Hematopoietic multipotent progenitor cell treated with erythropoietin and hydrocortisone succinate and interleukin-3 and kit ligand, for 17 days (in vitro differentiated cells): ENCODE results near the gene LIMK1.

Experiments used
- DNase-seq: peaks from one replicate; pipeline ENCODE4 v3.0.0-alpha.2; 2015; ENCODE audit warnings: low spot score

The LIMK1 gene

DNA sequence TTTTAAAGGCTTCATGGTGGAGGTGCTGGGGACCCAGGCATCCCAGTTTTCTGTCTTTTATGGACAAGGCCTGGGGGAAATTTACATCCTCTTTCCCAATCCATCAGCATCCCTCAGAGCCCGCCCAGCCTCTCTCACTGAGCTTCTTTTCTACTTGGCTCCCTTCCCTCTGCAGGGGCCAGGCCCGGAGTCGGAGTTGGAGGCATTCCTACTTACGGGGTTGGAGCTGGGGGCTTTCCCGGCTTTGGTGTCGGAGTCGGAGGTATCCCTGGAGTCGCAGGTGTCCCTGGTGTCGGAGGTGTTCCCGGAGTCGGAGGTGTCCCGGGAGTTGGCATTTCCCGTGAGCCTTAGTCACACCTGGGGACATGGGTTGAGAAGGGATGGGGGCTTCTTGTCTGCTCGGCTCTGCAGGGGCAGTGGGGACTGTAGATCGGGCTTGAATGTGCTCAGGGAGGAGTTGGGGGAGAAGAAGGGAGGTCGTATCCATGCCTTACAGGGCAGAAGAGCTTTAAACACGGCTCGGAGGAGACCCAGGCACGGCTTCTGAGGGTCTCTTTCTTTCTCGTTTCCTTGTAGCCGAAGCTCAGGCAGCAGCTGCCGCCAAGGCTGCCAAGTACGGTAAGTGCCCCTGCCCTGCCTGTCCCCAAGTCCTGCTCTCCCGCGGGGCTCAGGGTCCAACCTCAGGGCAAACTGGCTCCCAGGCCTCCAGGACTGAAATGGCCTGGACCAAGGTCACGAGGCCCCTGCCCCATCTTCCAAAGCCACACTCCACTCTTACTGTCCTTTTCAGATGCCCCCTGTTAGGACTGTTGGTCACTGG lies 27.3 kb upstream of the LIMK1 start:
- no peak for DNase-seq

DNA sequence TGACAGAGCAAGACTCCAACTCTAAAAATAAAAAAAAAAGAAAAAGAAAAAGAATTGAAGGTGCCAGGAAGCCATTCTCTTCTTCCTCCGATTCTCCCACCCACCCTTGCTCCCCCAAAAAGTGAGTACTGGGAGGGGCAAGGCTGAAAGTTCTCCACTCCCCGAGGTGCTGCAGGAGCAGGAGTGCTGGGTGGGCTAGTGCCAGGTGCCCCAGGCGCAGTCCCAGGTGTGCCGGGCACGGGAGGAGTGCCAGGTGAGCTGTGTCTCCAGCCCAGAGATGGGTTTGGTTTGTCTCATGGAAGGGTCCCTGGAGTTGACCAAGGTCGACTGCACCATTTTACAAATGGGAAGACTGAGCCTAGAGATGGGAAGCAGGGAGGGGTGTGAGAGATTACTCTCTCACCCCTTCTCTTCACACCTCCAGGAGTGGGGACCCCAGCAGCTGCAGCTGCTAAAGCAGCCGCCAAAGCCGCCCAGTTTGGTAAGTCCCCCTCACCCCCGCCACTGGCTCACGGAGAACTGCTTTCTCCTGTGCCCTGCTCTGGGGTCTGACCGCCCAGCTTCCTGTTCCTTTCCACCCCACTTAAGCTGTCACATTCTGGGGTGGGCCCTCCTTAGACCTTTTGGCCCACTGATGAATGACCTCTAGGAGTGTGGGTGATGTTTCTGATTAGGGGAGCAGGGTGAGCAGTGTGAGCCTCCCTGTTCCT lies 26.2 kb upstream of the LIMK1 start:
- DNase-seq: no peak

DNA sequence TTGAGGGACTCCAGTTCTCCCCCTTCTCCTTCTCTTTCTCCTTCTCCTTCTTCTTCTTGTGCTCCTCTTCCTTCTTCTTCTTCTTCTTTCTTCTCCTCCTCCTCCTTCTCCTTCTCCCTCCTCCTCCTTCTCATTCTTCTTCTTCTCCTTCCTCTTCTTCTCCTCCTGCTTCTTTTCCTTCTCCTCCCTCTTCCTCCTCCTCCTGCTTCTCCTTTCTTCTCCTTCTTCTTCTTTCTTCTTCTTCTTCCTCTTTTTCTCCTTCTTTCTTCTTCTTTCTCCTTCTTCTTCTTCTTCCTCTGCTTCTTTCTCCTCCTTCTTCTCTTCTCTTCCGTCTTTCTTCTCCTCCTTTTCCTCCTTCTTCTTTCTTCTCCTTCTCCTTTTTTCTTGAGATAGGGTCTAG lies 25.6 kb upstream of the LIMK1 start:
- DNase-seq: no peak

DNA sequence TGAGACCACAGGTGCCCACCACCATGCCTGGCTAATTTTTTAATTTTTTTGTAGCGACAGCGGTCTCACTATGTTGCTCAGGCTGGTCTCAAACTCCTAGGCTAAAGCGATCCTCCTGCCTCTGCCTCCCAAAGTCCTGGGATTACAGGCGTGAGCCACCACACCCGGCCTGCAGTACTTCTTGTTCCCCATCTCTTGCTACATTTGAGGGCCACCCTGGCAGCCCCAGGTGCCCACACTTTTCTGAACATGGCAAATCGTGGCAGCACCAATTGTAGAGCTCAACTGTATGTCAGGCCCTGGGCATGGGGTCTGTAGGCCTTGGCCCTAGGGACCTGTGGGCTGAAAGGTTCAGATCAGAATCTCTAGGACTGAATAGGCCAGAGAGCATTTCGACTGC lies 25.1 kb upstream of the LIMK1 start:
- DNase-seq: no peak

- no peak for DNase-seq
These were observed 24.6 kb upstream of the LIMK1 start for GRCh38 chr7:74059037-74059436.

DNA sequence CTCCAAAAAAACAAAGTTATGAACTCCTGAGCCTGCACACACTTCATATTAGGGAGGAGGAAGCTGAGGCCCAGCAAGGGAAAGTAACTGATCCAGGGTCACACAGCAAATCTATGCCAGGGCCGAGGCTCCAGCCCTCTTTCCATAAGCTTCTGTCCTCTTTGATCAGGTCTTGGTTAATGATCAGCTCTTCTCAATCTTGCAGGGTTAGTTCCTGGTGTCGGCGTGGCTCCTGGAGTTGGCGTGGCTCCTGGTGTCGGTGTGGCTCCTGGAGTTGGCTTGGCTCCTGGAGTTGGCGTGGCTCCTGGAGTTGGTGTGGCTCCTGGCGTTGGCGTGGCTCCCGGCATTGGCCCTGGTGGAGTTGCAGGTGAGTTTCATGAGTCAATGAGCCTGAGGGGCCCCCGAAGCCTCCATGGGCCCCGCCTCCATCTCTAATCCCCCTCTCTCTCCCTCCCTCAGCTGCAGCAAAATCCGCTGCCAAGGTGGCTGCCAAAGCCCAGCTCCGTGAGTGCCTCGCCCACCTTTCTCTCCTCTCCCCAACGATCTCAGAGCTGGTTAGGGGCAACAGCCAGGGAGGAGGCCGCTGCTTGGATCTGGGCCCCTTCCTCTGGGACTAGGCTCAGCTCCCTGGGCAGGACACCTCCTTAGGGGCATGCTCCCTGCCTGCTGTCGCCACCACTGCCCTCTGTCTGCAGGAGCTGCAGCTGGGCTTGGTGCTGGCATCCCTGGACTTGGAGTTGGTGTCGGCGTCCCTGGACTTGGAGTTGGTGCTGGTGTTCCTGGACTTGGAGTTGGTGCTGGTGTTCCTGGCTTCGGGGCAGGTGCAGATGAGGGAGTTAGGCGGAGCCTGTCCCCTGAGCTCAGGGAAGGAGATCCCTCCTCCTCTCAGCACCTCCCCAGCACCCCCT lies 23.7 kb upstream of the LIMK1 start:
- no peak for DNase-seq

GRCh38 chr7:74061840-74062539 lies 21.6 kb upstream of the LIMK1 start:
- DNase-seq: no peak

DNA sequence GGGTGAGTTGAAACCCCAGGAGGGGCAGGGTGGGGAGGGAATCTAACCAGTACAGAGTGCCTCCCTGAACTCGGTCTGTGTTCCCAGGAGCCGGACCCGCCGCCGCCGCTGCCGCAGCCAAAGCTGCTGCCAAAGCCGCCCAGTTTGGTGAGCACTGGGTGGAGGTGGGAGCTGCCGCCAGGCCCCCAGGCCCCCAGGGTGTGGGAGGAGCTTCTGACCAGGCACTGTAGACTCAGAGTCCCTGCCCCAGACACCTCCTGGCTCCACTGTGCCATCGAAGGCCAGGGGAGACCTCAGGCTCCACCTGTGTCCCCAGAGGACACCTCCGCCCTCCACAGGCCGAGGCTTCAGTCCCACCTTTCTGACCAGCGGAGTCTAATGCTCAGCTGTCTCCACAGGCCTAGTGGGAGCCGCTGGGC lies 20.4 kb upstream of the LIMK1 start:
- DNase-seq: no peak

DNA sequence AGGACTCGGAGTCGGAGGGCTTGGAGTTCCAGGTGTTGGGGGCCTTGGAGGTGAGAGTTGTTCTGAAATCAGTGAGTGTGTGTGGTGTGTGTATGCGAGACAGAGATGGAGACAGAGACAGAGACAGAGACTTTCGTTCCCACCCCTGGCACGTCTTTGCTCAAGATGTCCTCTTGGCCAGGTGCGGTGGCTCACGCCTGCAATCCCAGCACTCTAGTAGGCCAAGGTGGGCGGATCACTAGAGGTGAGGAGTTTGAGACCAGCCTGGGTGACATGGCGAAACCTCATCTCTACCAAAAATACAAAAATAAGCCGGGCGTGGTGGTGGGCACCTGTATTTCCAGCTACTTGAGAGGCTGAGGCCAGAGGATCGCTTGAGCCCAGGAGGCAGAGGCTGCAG lies 20.0 kb upstream of the LIMK1 start:
- no peak for DNase-seq

GRCh38 chr7:74064696-74065095 lies 18.9 kb upstream of the LIMK1 start:
- DNase-seq: no peak

DNA sequence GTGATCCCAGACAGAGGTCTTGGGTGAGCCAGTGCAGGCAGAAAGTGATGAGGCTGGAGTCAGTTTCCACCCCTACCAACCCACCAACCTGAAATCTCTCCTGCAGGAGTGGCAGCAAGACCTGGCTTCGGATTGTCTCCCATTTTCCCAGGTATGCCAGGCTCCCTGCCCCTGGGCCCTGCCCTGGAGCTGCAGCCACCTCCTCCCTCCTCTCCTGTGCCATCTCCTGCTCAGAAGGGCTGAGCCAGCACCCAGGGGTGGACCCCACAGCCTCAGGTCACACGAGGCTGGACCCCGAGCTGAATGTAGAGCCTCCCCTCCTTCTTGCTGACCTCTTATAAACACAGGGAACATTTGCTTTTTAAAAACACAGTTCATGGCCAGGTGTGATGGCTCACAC lies 17.0 kb upstream of the LIMK1 start:
- DNase-seq: no peak

GRCh38 chr7:74068378-74069085 lies 15.1 kb upstream of the LIMK1 start:
- DNase-seq: no peak

DNA sequence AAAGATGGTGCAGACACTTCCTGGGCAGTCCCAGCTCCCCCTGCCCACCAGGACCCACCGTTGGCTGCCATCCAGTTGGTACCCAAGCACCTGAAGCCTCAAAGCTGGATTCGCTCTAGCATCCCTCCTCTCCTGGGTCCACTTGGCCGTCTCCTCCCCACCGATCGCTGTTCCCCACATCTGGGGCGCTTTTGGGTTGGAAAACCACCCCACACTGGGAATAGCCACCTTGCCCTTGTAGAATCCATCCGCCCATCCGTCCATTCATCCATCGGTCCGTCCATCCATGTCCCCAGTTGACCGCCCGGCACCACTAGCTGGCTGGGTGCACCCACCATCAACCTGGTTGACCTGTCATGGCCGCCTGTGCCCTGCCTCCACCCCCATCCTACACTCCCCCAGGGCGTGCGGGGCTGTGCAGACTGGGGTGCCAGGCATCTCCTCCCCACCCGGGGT lies 14.5 kb upstream of the LIMK1 start:
- DNase-seq: no peak

DNA sequence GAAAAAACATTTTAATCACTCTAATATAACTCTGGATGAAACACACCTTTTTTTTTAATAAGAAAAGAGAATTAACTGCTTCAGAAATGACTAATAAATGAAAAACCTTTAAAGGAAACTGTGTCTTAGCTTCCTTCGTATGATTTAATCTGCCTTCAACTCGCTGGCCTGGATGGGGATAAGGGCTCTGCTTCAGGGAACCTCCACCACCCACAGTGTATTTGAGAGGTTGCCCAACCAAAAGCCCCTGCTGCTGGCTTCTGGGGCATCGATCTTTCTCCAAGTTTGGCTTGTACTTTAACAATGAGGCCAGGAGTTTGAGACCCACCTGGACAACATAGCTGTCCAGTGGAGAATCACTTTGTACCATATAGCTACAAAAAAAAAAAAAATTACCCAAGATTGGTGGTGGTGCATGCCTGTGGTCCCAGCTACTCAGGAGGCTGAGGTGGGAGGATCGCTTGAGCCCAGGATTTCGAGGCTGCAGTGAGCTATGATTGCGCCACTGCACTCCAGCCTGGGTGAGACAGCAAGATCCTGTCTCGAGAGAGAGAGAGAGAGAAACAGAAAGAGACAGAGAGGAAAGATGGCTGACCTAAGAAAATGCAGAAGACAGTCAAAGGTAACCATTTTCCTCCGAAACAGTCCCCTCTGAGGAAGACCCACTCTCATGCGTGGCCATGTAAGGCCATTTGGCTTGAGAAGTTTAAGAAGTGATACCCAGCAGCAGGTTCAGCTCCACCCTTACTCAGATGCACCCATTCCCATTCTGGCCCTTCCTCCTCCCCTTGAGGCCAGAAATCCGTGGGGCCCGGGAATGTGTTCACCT lies 13.6 kb upstream of the LIMK1 start:
- no peak for DNase-seq

GRCh38 chr7:74070619-74070921 lies 13.0 kb upstream of the LIMK1 start:
- DNase-seq: no peak

DNA sequence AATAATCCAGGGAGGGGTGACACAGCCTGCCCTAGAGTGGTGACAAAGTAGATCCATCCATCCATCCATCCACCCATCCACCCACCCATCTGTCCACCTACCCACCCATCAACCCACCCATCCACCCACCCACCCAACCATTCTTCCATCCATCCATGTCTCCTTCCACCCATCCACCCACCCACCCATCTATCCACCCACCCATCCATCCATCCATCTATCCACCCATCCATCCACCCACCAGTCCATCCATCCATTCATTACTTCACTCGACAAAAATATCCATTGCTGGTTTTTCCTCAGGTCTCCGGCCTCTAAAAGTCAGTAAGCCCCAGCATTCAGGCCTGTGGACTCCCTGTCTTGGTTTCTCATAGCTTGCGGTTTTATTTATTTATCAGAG lies 12.5 kb upstream of the LIMK1 start:
- DNase-seq: no peak

DNA sequence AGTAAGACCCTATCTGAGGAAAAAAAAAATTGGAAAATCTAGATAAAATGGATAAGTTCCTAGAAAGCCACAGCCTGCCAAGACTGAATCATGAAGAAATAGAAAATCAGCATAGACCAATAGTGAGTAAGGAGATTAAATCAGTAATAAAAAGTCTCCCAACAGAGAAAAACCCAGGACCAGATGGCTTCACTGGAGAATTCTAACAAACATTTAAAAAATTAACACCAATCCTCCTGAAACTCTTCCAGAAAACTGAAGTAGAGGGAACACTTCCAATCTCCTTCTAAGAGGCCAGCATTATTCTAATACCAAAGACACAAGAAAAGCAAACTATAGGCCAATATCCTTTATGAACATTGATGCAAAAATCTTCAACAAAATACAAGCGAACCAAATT lies 8.8 kb upstream of the LIMK1 start:
- no peak for DNase-seq

DNA sequence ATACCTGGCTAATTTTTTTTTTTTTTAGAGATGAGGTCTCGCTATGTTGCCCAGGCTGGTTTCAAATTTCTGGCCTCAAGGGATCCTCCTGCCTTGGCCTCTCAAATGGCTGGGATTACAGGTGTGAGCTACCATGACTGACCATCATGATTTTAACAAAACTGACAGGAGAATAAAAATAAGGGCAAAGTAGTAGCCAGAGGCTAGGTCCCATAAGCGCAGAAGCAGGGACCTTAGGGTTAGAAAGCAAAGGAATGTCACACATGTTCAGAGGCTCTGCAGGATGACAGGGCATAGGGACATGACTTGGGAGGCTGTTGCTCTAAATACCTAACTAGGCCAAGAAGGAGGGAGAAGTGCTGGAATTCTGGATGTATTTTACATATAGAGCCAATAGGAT lies 5.1 kb upstream of the LIMK1 start:
- no peak for DNase-seq

- no peak for DNase-seq
These were observed 861 bp upstream of the LIMK1 start for GRCh38 chr7:74082770-74083116.

DNA sequence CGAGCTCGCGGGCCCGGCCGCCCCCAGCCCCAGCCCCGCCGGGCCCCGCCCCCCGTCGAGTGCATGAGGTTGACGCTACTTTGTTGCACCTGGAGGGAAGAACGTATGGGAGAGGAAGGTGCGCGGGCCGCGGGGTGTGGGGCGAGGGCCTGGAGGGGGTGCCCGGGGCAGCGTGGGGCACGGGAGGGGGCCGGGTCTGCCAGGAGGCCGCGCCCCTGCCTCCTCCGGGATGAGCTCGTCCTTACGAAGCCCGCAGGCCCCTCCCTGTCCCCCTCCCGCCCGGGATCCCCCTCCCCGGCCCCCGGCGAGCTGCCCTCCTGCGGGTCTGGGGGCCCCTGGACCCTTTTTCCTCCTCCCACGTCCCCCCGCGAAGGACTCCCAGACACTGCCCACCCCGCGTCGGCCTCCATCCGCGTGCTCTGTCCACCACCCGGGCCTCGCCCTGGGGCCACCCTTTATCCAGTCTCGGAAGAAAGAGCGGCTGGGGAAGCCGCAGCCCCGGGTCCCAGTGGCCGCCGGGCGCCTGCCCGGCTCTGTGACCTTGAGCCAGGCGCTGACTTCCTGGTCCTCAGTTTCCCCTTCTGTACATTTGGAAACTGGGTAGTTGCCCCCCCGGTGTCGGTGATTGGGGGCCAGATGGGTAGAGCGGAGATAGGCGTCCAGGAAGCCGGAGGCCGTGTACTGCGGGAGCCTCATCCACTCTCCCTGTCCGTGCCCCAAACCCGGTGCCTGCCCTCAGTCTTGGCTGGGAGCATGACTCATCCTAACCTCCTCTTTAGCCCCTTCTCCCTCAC lies 521 bp downstream of the LIMK1 start:
- no peak for DNase-seq
